Measurements from ENCODE around the gene CNTN6. TPM values are rescaled to one million over a fixed set of nuclear protein-coding genes. Genes with fewer than 3 reads are reported as not detected.

The CNTN6 gene
- total and polyA plus RNA-seq, 2 of the 13 experiments (the other 11 are each of a cell fraction or from before 2014, with no cell fraction given), result not detected

GRCh38 chr3:1275495-1275894, 182.7 kb downstream of the CNTN6 start:
- Histone ChIP-seq H4K20me1 (ENCODE audit: insufficient read depth, low read length) (no peaks in the 10 kb centered on the region), H3K4me1 (ENCODE audit: insufficient read depth, low read length) (no peaks in the 10 kb centered on the region), H3K27ac (ENCODE audit: extremely low read length, insufficient read depth, low read length) (no peak overlapping the region), H2AFZ (ENCODE audit: low read length) (no peak overlapping the region), H3K79me2 (ENCODE audit: insufficient read depth, low read length) (no peaks in the 10 kb centered on the region), H3K9me3 (ENCODE audit: low read length) (peaks cover 86% of the 10 kb centered on the region), H3K27me3 (ENCODE audit: control insufficient read depth in 1 of 2, insufficient read depth in 2 of 2, low read length in 2 of 2) (no peaks in the 10 kb centered on the region), H3K36me3 (replicated peaks in 1 of 2; ENCODE audit: control insufficient read depth in 1 of 2, insufficient read depth in 2 of 2, low read length in 2 of 2) (no peaks in the 10 kb centered on the region), H3K4me2 (ENCODE audit: low read depth, low read length) (no peak overlapping the region), H3K4me3 (replicated peaks in 1 of 3; ENCODE audit: insufficient read depth in 1 of 3, low read depth in 2 of 3, low read length in 3 of 3) (no peak overlapping the region), H3K9ac (ENCODE audit: insufficient read depth, low read depth, low read length) (no peak overlapping the region)
- FAIRE-seq, result no peak
- BruUV-seq (replicated peaks), result no TSS peak
- in situ Hi-C loops (cut with HindIII; ENCODE audit: extremely low pct_ligation_motif_present, low pct_unique_long_range_greater_than_20kb) (no loop called here), intact Hi-C loops (cut with micrococcal nuclease; ENCODE audit: unreplicated experiment) (loop anchor here (5.0 kb wide), 1 partner anchor 1742 kb away; no protein-coding TSS in a partner anchor)
- ATAC-seq, result no peak
- WGBS (ENCODE audit: low lambda C conversion rate), result 13% methylated on average over 4 of the region's 4 CpGs
- no peak for TF ChIP-seq HOMEZ (CRISPR knock-in tag; IDR thresholded peaks at IDR 0.05; ENCODE audit: low read depth)
- no peak for TF ChIP-seq ZNF749 (CRISPR knock-in tag; IDR thresholded peaks at IDR 0.05; ENCODE audit: borderline replicate concordance)
- TF ChIP-seq SMARCC2 (IDR thresholded peaks at IDR 0.05), result no peak
- TF ChIP-seq ELF1 (CRISPR knock-in tag; IDR thresholded peaks at IDR 0.05), result no peak
- TF ChIP-seq CBFB (CRISPR knock-in tag; IDR thresholded peaks at IDR 0.05), result no peak
- TF ChIP-seq ATAD3A (CRISPR knock-in tag; IDR thresholded peaks at IDR 0.05), result no peak
- TF ChIP-seq ZNF660 (CRISPR knock-in tag; IDR thresholded peaks at IDR 0.05; ENCODE audit: borderline replicate concordance, low read depth), result no peak
- no peak for TF ChIP-seq ZSCAN29 (CRISPR knock-in tag; conservative IDR thresholded peaks at IDR 0.05)
- no peak for TF ChIP-seq ATF6 (CRISPR knock-in tag; conservative IDR thresholded peaks at IDR 0.05)
- no peak for TF ChIP-seq MYPOP (CRISPR knock-in tag; IDR thresholded peaks at IDR 0.05)
- no peak for TF ChIP-seq TAF15 (IDR thresholded peaks at IDR 0.05; ENCODE audit: low read depth, low read length, poor library complexity, severe bottlenecking)
- CTCF ChIA-PET (ENCODE audit: low intra/inter-chr PET ratio, low total read pairs), result no interaction called here
- POLR2A ChIA-PET, result no interaction called here
- DNase-seq (ENCODE audit: low spot score), result no peak
